SHP77 treated with DMSO at 0.1 percent for 48 hours (cell line): ENCODE results near the gene KCNMA1.
"Not testable (repeated sequence)": the region's sequence is repeated elsewhere in the genome, so short reads cannot be mapped to it uniquely, and the experiment has no call there.

Source experiments
- DNase-seq: peaks from one replicate; lab custom pipeline; 2025; lab: John Stamatoyannopoulos, UW

The KCNMA1 gene

DNA sequence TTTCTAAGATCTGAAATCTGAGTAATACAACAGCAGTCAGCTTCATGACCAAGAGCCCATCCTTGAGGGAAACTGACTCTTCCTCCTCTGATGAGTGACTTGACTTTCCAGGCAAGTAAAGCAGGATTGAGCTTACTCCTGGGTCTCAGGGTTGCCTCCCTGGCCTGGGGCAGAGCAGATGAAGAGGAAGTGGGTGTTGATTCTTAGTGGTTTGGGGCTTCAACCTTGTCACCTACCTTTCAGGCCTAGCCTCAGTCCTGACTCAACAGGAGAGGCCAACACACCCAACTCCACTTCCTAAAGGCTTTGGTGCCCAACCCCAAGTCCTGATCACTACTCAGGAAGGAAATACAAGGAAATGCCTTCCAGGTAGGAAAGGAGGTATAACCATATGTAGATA, 54.1 kb downstream of the KCNMA1 start:
- no peak for DNase-seq

- no peak for DNase-seq
These were observed 54.9 kb downstream of the KCNMA1 start for GRCh38 chr10:77582710-77583115.

DNA sequence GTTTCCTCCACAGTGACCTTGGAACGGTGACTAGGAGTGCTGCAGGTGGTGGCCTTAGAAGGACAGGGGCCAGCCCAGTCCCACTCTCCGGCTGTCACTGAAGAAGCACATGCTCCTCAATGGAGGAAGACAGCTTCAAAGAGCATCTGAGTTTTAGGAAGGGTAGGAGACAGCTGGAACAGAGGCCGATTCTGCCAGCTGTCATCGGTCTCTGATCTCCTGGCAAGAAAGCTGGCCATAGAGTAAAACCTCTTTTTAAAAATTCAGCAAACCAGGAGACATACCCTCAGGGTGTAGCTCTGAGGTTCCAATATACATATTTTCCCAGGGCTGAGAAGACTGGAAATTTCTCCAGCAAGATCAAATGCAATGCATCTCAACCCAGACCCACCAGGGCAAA, 55.9 kb downstream of the KCNMA1 start:
- no peak for DNase-seq

DNA sequence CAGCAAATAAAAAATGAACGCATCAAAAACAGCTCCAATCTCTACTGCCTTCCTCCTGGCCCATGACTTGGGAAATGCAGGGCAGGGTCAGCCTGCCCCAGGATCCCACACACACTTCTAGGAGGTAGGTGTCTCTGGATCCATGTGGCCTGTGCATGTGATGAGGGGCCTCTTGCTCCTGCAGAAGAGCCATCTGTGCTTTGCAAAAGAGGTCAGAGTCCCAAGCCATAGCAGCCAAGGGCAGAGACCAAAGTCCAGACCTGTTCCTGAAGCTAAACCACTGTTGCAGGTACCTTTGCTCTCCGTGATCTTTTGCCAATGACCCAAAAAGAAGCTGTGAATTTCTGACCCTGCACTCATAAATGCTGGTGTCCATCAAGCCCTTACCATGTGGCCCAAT, 57.1 kb downstream of the KCNMA1 start:
- DNase-seq = no peak

DNA sequence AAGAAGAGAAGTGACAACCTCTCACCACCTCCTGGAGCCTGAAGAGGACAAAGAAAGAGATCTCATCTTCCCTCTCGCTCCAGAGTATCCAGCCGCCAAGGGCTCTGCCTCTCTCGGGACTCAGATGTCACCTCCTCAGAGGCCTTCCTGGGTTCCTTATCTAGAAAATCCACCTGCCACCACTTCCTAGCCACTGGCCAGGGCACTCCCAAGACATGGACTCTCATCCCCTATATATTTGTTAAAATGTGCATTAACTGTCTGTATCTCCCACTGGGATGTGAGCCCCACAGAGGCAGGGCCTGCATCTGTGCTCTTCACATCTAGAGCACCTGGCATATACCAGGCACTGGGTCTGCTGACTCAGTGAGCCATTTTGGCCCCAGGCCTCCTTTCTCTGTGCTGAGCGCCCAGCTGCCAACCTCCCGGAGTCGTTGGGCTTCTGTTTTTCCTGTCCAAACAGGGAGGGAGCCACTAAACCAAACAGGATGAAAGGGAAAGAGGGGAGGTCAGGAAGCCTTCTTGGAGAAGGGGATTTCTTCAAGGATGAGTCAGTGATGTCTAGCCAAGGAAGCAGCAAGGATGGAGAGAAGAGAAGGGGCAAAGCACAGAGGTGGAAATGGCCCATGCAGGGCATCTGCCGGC, 58.9 kb downstream of the KCNMA1 start:
- DNase-seq = no peak

GRCh38 chr10:77577666-77578229, 59.9 kb downstream of the KCNMA1 start:
- no peak for DNase-seq

DNA sequence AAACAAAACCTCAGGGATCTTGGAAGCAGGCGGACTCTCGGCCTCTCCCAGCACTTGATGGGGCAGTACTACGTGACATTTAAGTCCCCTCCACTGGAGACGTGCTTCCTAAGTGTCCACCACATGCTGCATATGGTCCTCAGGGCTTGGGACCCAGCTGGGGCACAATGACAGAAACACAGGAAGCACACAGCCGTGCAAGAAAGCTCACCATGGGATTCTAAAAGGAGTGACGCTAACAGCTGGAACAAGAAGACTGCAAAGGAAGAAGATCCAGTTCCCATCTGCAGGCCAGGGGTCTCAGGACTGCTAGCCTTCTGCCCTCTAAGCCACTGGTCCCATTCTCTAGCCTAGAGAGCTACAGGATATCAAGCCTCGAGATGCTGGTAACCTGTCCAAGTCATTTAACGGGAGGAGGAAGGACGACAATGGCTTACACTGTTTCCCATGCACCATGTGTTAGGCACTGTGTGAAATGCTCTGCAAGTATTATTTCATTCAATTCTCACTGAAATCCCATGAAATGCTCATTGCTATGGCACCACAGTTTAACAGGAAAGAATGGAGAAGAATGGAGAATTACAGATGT, 61.1 kb downstream of the KCNMA1 start:
- DNase-seq = no peak

DNA sequence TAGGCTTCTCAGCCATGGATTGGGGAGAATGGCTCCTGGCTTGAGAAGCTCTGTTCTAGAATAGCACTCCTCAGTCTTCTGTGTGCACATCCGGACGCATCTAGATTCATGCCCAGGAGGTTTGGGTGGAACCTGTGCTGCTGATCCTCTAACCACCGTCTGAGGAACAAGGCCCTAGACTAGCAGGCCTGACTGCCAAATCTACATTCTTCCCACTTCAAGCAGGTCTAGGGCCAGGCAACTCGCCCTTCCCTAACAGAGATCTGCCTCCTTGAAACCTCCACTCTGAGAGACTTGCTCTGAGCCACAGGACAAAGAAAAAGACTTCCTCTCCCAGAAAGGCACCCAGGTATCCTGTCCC, 61.6 kb downstream of the KCNMA1 start:
- DNase-seq = no peak

DNA sequence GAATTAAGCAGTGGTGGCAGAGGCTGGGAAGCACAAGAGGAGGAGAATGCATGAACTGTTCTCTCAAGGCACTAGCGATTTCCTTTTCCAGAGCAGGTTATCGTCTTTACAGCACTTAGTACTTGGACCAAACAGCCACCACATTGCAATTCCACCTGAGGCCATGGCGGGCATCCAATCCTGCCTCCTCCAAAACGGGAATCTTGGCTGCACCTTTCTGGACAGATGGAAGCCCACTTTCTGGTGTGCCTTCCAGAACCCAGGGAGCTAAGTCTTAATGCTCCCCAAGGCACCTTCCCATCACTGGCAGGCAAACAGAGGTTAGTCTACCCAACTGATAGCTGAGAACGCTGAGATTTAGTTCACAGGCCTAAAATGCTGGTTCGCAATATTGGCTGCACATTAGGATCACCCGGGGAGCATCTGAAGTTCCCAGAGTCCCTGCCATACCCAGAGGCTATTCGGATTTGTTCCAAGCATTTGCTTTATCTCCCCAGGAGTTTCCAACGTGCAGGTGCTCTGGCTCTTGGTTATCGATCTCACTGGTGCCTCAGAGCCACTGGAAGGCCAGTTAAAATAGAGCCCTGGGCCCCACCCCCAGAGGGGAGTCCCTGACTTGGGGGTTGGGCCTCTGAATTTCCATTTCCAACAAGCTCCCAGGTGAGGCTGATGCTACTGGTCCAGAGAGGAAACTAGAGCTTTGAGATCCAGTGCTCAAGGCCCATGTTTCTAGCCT, 62.2 kb downstream of the KCNMA1 start:
- DNase-seq = no peak

DNA sequence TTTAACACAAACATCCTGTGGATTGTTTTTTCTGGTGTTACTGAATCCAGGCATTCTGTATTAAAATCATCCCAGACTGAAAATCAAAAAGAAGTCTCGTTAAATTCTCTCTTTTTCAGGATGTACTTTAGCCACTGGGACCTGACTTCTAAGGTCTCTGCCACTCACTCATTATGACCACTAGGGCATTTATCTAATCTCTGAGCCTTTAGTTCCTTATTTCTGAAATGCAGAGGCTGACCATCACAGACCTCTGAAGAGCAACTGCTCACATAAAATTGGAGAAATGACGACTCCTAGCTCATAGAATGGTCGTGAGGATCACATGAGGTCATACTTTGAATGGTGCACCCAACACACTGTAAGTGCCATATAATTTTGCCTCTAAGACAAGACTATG, 63.2 kb downstream of the KCNMA1 start:
- DNase-seq = no peak

- not testable (repeated sequence) for DNase-seq
These were observed 65.1 kb downstream of the KCNMA1 start for GRCh38 chr10:77572520-77572919.

GRCh38 chr10:77571490-77571889, 66.1 kb downstream of the KCNMA1 start:
- no peak for DNase-seq

GRCh38 chr10:77566914-77567566, 70.6 kb downstream of the KCNMA1 start:
- DNase-seq = no peak

GRCh38 chr10:77566236-77566635, 71.4 kb downstream of the KCNMA1 start:
- DNase-seq = no peak

DNA sequence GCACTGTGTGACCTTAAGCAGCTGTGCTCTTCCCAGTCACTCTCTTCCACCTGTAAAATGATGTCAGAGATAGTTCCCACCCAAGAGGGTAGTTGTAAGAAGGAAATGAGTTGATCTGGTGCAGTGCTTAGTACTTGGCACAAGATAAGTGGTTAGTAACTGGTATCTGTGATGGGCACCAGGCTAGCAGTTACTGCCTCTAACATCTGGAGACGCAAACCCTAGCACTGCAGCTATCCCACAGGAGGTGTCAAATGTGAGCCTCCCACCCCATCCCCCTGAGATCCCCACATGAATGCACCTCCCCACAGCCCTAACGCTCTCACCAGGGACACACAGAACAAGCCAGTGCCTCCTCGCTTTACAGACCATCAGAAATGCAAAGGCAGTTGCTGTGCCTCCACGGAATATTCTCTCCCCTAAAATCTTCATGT, 72.0 kb downstream of the KCNMA1 start:
- no peak for DNase-seq

DNA sequence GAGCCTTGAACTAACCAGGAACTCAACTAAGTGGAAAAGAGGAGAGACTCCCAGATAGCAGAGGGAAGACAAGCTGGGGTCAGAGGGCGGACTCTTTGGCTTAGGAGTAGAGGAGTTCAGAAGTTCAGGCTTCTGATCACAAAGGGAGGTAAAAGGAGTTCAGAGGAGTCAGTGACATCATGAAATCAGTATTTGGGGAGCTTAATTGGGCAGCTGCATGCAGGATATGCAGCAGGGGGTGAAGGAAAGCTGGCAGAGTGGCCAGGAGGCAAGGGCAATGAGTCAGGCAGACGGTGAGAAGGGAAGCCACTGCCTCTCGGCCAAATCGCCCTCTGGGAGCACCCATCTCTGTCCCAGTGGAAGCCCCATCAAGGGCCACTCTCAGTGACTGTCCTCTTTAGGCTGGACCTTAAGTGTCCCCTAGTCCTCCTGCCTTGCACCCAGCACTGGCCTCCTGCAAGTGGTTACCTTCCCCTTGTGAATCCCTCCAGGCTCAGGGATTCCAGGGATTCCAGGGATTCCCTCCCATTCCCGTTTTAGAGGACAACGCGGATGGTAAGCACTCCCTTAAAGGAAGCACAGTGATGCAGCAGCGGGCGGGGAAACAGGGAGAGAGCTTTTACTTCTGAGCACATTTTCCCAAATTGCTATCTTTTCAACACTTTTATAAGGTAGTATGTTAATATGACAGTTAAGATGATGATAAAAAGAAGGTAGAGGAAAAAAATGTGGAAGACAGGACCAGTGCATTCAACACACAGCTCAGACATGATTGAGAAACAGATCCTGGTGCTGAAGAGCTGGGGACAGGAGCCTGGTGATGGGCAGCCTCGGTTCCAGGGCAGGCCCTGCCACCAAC, 72.6 kb downstream of the KCNMA1 start:
- no peak for DNase-seq

- DNase-seq = no peak
These were observed 73.9 kb downstream of the KCNMA1 start for GRCh38 chr10:77563638-77564270.

- no peak for DNase-seq
These were observed 74.9 kb downstream of the KCNMA1 start for GRCh38 chr10:77562742-77563141.

- DNase-seq = no peak
These were observed 75.6 kb downstream of the KCNMA1 start for GRCh38 chr10:77561991-77562390.

GRCh38 chr10:77560471-77560870, 77.1 kb downstream of the KCNMA1 start:
- DNase-seq = no peak

- no peak for DNase-seq
These were observed 77.6 kb downstream of the KCNMA1 start for GRCh38 chr10:77560052-77560451.
